ENCODE measurements around the gene UNC93A.
"Not testable (repeated sequence)": the region's sequence is repeated elsewhere in the genome, so short reads cannot be mapped to it uniquely, and the experiment has no call there.

The UNC93A gene

GRCh38 chr6:167290786-167291622, at the start of gene UNC93A:
UNC93A (plus strand) TSS chr6:167291315; CDS start chr6:167291490, 175 bp downstream.
- DNase-seq (ENCODE audit: low read depth in 2 of 2), result no peak

GRCh38 chr6:167241321-167242134, 49.6 kb upstream of the UNC93A start:
- not testable (repeated sequence) for DNase-seq (ENCODE audit: low read depth in 2 of 2)

- not testable (repeated sequence) for DNase-seq (ENCODE audit: low read depth in 2 of 2)
These were observed 49.0 kb upstream of the UNC93A start for GRCh38 chr6:167242135-167242506.

- DNase-seq (ENCODE audit: low read depth in 2 of 2), result not testable (repeated sequence)
These were observed 48.5 kb upstream of the UNC93A start for GRCh38 chr6:167242511-167243051.

GRCh38 chr6:167244064-167244960, 46.8 kb upstream of the UNC93A start:
- no peak for DNase-seq (ENCODE audit: low read depth in 2 of 2)

GRCh38 chr6:167244991-167245390, 46.1 kb upstream of the UNC93A start:
- DNase-seq (ENCODE audit: low read depth in 2 of 2), result no peak

GRCh38 chr6:167245591-167245990, 45.5 kb upstream of the UNC93A start:
- no peak for DNase-seq (ENCODE audit: low read depth in 2 of 2)

GRCh38 chr6:167247814-167248595, 43.1 kb upstream of the UNC93A start:
- no peak for DNase-seq (ENCODE audit: low read depth in 2 of 2)

- not testable (repeated sequence) for DNase-seq (ENCODE audit: low read depth in 2 of 2)
These were observed 42.1 kb upstream of the UNC93A start for GRCh38 chr6:167248878-167249455.

- no peak for DNase-seq (ENCODE audit: low read depth in 2 of 2)
These were observed 38.8 kb upstream of the UNC93A start for GRCh38 chr6:167252271-167252670.

- no peak for DNase-seq (ENCODE audit: low read depth in 2 of 2)
These were observed 35.1 kb upstream of the UNC93A start for GRCh38 chr6:167255918-167256553.

GRCh38 chr6:167258646-167259045, 32.5 kb upstream of the UNC93A start:
- no peak for DNase-seq (ENCODE audit: low read depth in 2 of 2)

- DNase-seq (ENCODE audit: low read depth in 2 of 2), result not testable (repeated sequence)
These were observed 24.9 kb upstream of the UNC93A start for GRCh38 chr6:167266057-167266829.

GRCh38 chr6:167266830-167267555, 24.1 kb upstream of the UNC93A start:
- no peak for DNase-seq (ENCODE audit: low read depth in 2 of 2)

GRCh38 chr6:167267556-167267898, 23.6 kb upstream of the UNC93A start:
- not testable (repeated sequence) for DNase-seq (ENCODE audit: low read depth in 2 of 2)

- DNase-seq (ENCODE audit: low read depth in 2 of 2), result no peak
These were observed 23.2 kb upstream of the UNC93A start for GRCh38 chr6:167267921-167268401.

- DNase-seq (ENCODE audit: low read depth in 2 of 2), result no peak
These were observed 22.3 kb upstream of the UNC93A start for GRCh38 chr6:167268683-167269280.
